ENCODE measurements around the gene ENDOV.
"Not testable (repeated sequence)": the region's sequence is repeated elsewhere in the genome, so short reads cannot be mapped to it uniquely, and the experiment has no call there.

The ENDOV gene

GRCh38 chr17:80410441-80411087 is 4.4 kb upstream of the ENDOV start:
- not testable (repeated sequence) for DNase-seq (ENCODE audit: low read depth); H3K4me3 ChIP-seq (ENCODE audit: low read depth, low read length)

- DNase-seq (ENCODE audit: low read depth), result no peak
- peak overlapping the region; percentile 99 for H3K4me3 ChIP-seq (ENCODE audit: low read depth, low read length)
These were observed 1.0 kb upstream of the ENDOV start for GRCh38 chr17:80413771-80414507.

DNA sequence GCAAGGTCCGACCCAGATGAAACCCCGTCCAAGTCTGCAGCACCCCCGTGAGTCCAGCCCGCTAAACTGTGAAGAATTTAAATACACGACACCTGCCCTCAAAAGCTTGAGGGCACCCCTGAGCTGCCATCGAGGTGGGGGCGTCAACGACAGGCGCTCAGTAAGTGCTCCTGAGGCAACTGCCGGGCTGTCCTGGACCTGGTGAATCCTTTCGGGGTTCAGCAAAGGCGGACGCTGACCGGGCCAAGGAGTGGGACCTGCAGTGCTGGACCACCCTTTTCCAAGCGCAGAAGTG is 512 bp upstream of the ENDOV start:
- no peak for DNase-seq (ENCODE audit: low read depth)
- H3K4me3 ChIP-seq (ENCODE audit: low read depth, low read length), result peak overlapping the region; percentile 99

GRCh38 chr17:80415626-80416137 is 715 bp downstream of the ENDOV start:
- peak overlapping the region; percentile 99 for H3K4me3 ChIP-seq (ENCODE audit: low read depth, low read length)
- DNase-seq (ENCODE audit: low read depth), result no peak

DNA sequence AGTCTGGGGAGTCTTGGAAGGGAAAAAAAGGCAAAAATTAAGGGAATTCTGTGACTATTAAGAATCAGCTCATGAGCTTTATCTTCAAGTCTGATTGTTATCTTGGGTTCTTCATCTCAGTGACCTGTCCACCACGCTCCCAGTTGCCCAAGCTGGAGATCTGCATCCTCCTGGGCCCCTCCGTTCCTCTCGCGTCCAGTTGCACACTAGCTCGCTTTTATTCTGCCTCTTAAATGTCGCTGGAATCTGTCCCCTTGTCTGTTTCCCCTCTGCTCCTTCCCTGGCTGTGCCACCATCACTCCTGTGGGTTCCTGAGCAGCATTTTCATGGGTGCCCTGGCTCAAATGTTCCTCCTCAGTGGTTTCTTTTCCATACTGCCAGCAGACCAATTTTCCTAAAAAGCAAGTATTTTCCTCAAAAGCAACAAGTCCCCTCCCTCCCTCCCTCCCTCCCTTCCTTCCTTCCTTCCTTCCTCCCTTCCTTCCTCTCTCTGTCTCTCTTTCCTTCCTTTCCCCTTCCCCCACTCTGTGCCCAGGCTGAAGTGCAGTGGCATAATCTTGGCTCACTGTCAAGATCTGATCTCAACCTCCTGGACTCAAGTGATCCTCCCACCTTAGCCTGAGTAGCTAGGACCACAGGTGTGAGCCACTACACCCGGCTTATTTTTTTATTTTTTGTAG is 1.4 kb downstream of the ENDOV start:
- H3K4me3 ChIP-seq (ENCODE audit: low read depth, low read length), result peak overlapping the region; percentile 99
- no peak for DNase-seq (ENCODE audit: low read depth)

GRCh38 chr17:80416940-80417293 is 1.9 kb downstream of the ENDOV start:
- no peak for DNase-seq (ENCODE audit: low read depth)
- H3K4me3 ChIP-seq (ENCODE audit: low read depth, low read length), result no peak overlapping the region

DNA sequence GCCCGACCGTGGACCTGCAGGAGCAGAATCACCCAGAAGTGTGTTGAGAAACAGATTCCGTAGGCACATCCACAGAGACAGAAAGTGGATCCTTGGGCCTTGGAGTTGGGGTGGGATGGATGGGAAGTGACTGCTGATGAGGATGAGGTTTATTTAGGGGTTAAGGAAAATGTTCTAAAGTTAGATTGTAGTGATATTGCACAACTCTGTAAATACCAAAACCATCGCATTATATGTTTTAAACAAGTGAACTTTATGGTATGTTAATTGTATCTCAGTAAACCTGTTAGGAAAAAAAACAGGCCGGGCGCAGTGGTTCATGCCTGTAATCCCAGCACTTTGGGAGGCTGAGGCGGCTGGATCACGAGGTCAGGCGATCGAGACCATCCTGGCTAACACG is 3.6 kb downstream of the ENDOV start:
- H3K4me3 ChIP-seq (ENCODE audit: low read depth, low read length), result no peak overlapping the region
- DNase-seq (ENCODE audit: low read depth), result no peak

- no peak overlapping the region for H3K4me3 ChIP-seq (ENCODE audit: low read depth, low read length)
- DNase-seq (ENCODE audit: low read depth), result no peak
These were observed 4.3 kb downstream of the ENDOV start for GRCh38 chr17:80419255-80419654.

- no peak overlapping the region for H3K4me3 ChIP-seq (ENCODE audit: low read depth, low read length)
- no peak for DNase-seq (ENCODE audit: low read depth)
These were observed 6.6 kb downstream of the ENDOV start for GRCh38 chr17:80421381-80422090.

DNA sequence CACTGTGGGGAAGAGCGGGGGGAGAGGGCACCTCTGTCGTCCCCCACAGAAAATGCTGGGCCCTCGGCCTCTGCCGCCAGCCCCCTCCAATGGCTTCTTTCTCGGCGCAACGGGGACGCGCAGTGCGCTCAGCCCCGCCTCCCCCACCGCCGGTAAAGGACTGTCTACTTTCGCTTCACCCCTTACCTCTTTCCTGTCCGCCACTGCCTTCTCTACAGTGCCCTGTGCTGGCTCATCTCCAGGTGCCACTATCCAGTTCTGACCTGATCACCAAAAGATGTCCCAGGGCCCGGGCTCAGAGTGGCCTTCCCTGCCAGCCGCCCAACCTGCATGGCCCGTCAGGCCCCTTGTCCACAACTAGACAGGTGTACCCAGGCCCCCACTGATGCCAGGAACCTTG is 7.3 kb downstream of the ENDOV start:
- no peak overlapping the region for H3K4me3 ChIP-seq (ENCODE audit: low read depth, low read length)
- DNase-seq (ENCODE audit: low read depth), result no peak

- no peak for DNase-seq (ENCODE audit: low read depth)
- no peak overlapping the region for H3K4me3 ChIP-seq (ENCODE audit: low read depth, low read length)
These were observed 8.0 kb downstream of the ENDOV start for GRCh38 chr17:80422981-80423380.

- H3K4me3 ChIP-seq (ENCODE audit: low read depth, low read length), result no peak overlapping the region
- DNase-seq (ENCODE audit: low read depth), result no peak
These were observed 8.7 kb downstream of the ENDOV start for GRCh38 chr17:80423536-80424225.

GRCh38 chr17:80424261-80424660 is 9.3 kb downstream of the ENDOV start:
- no peak for DNase-seq (ENCODE audit: low read depth)
- no peak overlapping the region for H3K4me3 ChIP-seq (ENCODE audit: low read depth, low read length)

DNA sequence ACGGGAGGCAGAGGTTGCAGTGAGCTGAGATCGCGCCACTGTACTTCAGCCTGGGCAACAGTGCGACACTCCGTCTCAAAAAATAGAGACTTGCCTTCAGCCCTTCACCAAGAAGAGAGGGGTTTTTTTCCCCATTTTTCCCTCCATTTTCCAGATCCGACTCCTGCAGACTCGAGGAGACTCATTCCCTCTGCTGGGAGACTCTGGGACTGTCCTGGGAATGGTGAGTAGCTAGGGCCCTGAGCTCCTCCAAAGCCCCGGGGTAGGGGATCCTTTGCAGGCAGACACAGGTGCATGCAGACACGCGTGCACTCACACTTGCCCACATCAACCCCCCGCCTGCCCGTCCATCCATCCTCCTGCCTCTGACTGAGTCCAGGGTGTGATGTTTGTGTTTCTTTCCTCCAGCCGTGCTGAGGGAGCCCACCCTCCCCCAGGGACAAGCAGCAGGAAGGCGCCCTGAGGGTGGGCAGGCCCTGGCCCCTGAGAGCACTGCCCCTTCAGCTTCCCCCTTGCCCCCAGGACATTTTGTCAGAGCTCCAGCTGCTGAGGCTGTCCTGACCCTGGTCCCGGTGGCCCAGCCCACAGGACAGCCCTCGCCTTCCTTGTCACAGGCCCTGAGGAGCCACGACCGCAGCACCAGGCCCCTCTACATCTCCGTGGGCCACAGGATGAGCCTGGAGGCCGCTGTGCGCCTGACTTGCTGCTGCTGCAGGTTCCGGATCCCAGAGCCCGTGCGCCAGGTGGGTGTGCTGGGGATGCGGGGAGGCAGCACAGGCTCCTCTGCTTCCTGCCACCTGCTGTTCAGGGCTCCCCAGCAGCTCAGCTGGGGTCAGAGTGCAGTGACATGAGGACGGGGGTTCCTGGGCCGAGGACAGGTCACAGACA is 10.2 kb downstream of the ENDOV start:
- no peak overlapping the region for H3K4me3 ChIP-seq (ENCODE audit: low read depth, low read length)
- no peak for DNase-seq (ENCODE audit: low read depth)

DNA sequence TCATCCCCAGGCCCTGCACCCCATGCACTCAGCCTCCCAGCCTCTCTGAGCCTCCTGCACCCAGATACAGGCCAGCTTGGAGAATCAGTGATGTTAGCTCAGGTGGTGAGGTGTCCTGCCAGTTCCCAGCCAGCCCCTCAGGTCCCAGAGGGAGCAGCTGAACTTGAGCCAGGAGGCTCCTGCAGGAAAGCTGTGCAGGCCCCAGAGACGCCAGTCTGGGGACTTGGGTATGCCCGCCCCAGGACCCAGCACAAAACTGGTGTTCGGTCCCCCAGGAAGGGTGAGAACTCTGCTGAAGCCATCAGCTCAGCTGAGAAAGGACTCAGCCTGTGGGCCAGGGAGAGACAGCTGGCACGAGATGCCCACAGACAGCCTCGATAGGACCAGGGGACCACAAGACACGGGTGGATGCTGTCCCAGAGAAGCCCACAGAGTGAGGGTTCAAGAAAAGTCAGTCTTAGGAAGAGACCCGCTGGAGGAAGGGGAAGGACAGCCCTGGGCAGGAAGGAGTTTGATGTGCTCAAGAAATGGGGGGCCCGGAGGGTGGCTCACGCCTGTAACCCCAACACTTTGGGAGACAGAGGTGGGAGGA is 11.0 kb downstream of the ENDOV start:
- H3K4me3 ChIP-seq (ENCODE audit: low read depth, low read length), result no peak overlapping the region
- DNase-seq (ENCODE audit: low read depth), result no peak

DNA sequence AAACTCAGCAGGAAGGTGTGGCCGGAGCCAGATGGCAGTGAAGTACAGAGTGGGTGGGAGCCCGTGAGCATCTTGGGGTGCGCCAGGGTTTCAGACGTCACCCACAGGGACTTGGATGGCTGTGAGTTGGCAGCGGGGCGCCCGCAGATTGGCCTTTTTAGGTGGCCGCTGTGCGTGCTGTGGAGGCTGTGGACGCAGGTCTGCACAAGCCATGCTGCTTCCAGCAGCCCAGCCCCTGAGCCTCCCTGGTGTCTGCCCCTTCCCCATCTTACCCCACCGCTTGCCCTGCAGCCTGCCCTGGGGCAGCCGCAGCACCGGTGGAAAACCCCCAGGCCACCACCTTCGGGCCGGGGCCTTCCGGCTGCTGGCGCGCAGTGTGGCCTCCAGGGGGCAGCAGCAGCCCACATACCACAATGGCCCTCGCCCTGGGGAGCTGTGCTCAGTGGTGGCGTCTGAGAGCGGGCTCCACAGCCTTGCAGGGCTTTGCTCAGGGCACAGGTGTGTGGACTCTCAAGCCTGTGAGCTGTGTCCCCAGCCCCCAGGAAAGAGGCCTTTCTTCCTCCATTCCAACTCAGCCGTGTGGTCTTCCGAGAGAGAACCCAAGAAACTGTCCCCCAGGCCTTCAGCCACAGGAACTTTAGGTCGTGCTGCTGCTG is 11.8 kb downstream of the ENDOV start:
- no peak for DNase-seq (ENCODE audit: low read depth)
- H3K4me3 ChIP-seq (ENCODE audit: low read depth, low read length), result no peak overlapping the region

- H3K4me3 ChIP-seq (ENCODE audit: low read depth, low read length), result no peak overlapping the region
- DNase-seq (ENCODE audit: low read depth), result no peak
These were observed 12.7 kb downstream of the ENDOV start for GRCh38 chr17:80427366-80428282.
